ENCODE data around the gene GJC2.

Gene GJC2

GRCh38 chr1:228204958-228205357 lies 55.2 kb downstream of the GJC2 start:
- no peak for ATAC-seq
- H3K4me3 Mint-ChIP-seq = no peak overlapping the region
- DNase-seq = no peak

GRCh38 chr1:228205526-228206436 lies 56.1 kb downstream of the GJC2 start:
- DNase-seq (no peak), ATAC-seq (no peak)
- Mint-ChIP-seq H3K4me1 (peaks cover 5% of the 10 kb centered on the region), H3K27ac (peak overlapping the region in 1 of 2 donors; percentile 79), H3K9me3 (no peaks in the 10 kb centered on the region), H3K27me3 (peaks cover 32% of the 10 kb centered on the region), H3K4me3 (no peak overlapping the region)

More at GRCh38 chr1:228204958-228205357, 55.2 kb downstream of the GJC2 start:
- Mint-ChIP-seq H3K9me3 (peaks cover 0 to 8% of the 10 kb centered on the region in 2 donors), H3K27me3 (peaks cover 32% of the 10 kb centered on the region), H3K27ac (no peak overlapping the region), H3K4me1 (peaks cover 5% of the 10 kb centered on the region)

DNA sequence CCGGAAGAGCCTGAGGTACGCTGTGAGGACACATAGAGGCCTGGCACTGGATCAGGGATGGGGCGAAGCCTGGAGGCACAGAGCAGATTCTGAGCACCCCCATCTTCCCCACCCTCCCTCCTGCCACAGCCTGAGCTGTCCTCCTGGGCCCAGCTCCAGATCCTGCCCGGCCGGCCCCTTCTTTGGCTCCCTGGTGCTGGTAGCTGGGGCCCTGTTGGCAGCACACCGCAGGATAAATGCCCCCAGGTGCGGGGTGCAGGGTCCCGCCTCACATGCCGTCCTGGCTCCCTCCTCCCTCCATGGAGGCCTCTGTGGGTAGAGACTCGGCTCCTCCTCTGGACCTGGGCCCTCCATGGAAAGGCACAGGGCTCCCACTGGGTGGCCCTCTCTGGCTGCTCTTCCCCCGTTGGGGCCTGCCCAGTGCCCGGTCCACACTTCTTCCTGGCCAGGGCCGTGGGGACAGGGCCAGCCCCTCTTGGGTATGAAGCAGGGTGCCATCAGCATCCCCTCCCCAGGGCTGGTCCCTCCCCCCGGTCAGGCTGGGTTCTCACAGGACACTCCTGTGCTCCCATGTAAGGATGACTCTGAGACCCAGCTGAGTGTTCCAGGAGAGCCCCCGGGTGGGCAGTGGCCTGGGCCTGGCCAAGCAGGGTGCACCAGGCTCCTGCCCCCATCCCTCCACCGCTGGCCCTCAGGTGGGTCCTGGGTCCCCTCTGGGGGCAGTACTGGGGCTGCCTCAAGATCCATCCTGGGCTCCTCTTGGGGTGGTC lies 57.0 kb downstream of the GJC2 start:
- no peaks in the 10 kb centered on the region for H3K9me3 Mint-ChIP-seq
- ATAC-seq (peak; percentile 27), DNase-seq (peak in 1 of 2 donors; percentile 7)
- peaks cover 5% of the 10 kb centered on the region for H3K4me1 Mint-ChIP-seq
- H3K27me3 Mint-ChIP-seq = peaks cover 32% of the 10 kb centered on the region
- no peak overlapping the region for H3K4me3 Mint-ChIP-seq
- no peak overlapping the region for H3K27ac Mint-ChIP-seq

- DNase-seq (peak in 1 of 2 donors; percentile 8), ATAC-seq (peak; percentile 1)
- H3K4me1 Mint-ChIP-seq = peaks cover 5% of the 10 kb centered on the region
- H3K4me3 Mint-ChIP-seq = no peak overlapping the region
- peaks cover 32% of the 10 kb centered on the region for H3K27me3 Mint-ChIP-seq
- H3K9me3 Mint-ChIP-seq = no peaks in the 10 kb centered on the region
- peak overlapping the region in 1 of 2 donors; percentile 57 for H3K27ac Mint-ChIP-seq
Measured at GRCh38 chr1:228207381-228207810, 57.7 kb downstream of the GJC2 start.

DNA sequence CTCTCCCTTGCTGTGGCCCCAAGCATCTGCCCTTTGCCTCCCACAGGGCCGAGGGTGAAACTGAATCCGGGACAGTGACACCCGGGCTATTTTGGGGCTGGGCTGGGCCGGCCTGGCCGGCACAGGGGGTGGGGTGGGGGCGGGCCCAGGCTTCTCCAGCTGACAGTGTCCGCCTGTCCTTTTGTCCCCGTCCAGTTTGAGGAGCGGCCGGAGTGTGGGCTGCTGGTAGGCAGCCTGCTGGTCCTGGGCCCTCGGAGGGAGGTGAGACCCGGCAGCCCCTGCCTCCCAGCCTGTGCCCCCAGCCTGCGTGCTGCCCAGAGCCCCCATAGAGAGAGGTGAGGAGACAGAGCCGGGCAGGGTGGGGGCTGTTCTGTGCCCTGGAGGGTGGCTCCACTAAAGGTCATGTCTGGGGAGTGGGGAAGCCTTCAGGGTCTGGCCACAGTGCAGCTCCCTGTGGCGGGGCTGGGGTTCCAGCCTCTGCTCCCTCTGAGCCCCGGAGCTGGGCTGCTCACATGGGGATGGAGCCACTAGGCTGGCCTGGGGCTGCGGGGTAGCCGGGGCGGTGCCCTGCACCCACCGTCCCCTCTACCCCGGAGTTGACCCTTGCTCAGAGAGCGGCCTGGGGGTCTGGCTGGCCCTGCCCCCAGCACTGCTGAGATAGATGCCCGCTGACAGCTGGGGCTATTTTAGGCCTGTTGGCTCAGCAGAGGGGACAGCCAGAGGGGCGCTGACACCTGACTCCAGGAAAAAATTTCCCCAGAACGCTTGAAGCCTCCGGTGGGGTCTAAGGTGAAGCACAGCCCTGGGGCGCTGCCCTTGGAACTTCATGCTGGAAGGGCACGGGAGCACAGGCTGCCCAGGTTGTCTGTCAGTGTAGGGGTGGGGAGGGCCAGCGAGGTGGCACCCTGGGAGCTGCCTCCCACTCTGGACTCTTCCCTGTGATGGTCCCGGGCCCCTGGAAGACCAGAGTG lies 58.4 kb downstream of the GJC2 start, which contains the start of gene OBSCN:
TSS of gene OBSCN (plus strand) at position 194 of the 971 bp plus-strand sequence. CDS start 3,740 bp downstream, outside the sequence.
- Mint-ChIP-seq H3K27ac (peak within 1 kb of the TSS in 1 of 2 donors; percentile 57), H3K9me3 (no peaks in the 10 kb centered on the region), H3K4me1 (peaks cover 12% of the 10 kb centered on the region), H3K4me3 (no peak within 1 kb of the TSS), H3K27me3 (peaks cover 32% of the 10 kb centered on the region)
- no peak for ATAC-seq
- peak in 1 of 2 donors; percentile 2 for DNase-seq

GRCh38 chr1:228208831-228209551 lies 59.3 kb downstream of the GJC2 start:
- ATAC-seq (no peak), DNase-seq (no peak)
- H3K4me1 Mint-ChIP-seq = peaks cover 14% of the 10 kb centered on the region
- H3K27ac Mint-ChIP-seq = no peak overlapping the region
- H3K4me3 Mint-ChIP-seq = no peak overlapping the region
- peaks cover 32% of the 10 kb centered on the region for H3K27me3 Mint-ChIP-seq
- no peaks in the 10 kb centered on the region for H3K9me3 Mint-ChIP-seq

Measured in stimulated activated naive CD8-positive, alpha-beta T cell treated with anti-CD3 and anti-CD28 coated beads, Interleukin-15, amount 100 ng/mL, for 72 hours (primary cell).